Measurements from ENCODE around the gene GRIP2.
A peak's percentile ranks its signal among the peaks of the same experiment; 100 is the strongest.

GRIP2 gene

DNA sequence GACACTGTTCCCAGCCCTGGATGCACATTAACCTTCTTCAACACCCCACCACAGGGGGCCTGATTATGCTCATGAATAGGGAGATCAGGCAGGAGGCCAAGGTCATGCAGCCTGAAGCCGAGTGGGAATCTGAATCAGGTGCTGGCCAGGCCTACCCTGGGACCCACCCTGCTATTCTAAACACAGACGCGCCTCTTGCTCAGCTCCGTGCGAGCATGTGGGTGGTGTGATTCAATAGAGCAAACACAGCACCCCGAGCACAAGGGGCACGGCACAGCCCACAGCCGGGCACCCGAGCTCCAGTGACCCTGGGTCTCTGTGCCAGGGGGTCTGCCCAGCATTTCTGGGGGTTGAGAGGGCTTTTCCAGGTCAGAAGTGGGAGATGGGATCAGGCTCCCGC is 24.6 kb upstream of the GRIP2 start:
- Mint-ChIP-seq H3K4me3 (no peak overlapping the region), H3K9me3 (no peaks in the 10 kb centered on the region), H3K27me3 (ENCODE audit: low read depth, poor library complexity) (peaks cover 13% of the 10 kb centered on the region), H3K36me3 (ENCODE audit: low read depth) (no peaks in the 10 kb centered on the region), H3K4me1 (peaks cover 42% of the 10 kb centered on the region), H3K27ac (no peak overlapping the region)
- DNase-seq, result no peak
- no peak for TF ChIP-seq CTCF (IDR thresholded peaks at IDR 0.05)

- no peak for TF ChIP-seq CTCF (IDR thresholded peaks at IDR 0.05)
- H3K36me3 Mint-ChIP-seq (ENCODE audit: low read depth), result no peaks in the 10 kb centered on the region
- peaks cover 15% of the 10 kb centered on the region for H3K27me3 Mint-ChIP-seq (ENCODE audit: low read depth, poor library complexity)
- peaks cover 41% of the 10 kb centered on the region for H3K4me1 Mint-ChIP-seq
- no peak overlapping the region for H3K4me3 Mint-ChIP-seq
- no peaks in the 10 kb centered on the region for H3K9me3 Mint-ChIP-seq
- DNase-seq, result no peak
- H3K27ac Mint-ChIP-seq, result no peak overlapping the region
These were observed 23.9 kb upstream of the GRIP2 start for GRCh38 chr3:14563946-14564539.

GRCh38 chr3:14562121-14562890 is 22.2 kb upstream of the GRIP2 start:
- Mint-ChIP-seq H3K4me1 (peaks cover 34% of the 10 kb centered on the region), H3K9me3 (no peaks in the 10 kb centered on the region), H3K36me3 (ENCODE audit: low read depth) (no peaks in the 10 kb centered on the region), H3K4me3 (no peak overlapping the region), H3K27me3 (ENCODE audit: low read depth, poor library complexity) (peaks cover 15% of the 10 kb centered on the region), H3K27ac (no peak overlapping the region)
- DNase-seq, result no peak
- TF ChIP-seq CTCF (IDR thresholded peaks at IDR 0.05), result no peak

DNA sequence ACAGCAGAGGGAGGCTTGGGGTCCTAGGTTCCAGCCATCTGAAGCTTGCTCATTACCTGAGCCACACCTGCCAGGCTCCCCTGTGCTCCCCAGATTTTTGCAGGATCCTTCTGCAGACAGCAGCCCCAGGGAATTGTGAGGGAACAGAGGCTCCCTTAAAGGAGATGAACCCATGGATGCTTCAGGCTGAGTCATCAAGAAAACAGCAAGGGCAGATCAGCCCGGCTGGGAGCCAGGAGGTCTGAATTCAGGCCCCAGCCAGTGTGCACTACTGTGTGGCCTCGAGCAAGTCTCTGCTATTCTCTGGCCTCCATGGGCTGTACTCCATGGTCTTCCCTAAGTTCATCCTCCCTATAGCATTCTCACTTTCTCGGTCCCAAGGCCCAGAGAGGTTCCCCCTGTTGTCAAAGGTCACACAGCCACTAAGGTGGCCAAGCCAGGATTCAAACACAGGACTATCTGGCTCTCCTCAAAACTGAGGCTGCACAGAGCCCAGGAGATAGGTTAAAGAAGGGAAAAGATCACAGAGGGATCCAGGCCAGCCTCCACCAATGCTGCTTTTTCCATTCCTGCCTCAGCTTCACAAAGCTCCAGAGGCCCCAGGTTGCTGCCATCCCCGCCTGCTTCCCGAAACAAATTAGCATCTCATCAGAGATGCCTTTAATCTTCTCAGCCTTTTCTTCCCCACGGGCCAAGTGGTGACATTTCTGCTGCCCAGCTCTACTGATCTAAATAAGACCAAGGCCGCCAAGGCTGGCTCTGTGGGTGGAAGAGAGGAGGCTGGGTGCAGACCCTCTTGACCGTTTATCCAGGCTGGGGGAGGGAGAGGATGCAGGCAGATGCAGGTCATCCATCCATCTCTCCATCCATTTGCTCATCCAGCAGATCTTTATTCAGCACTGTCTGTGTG is 21.2 kb upstream of the GRIP2 start:
- peak overlapping the region; percentile 14 for H3K27ac Mint-ChIP-seq
- no peak for DNase-seq
- peaks cover 10% of the 10 kb centered on the region for H3K27me3 Mint-ChIP-seq (ENCODE audit: low read depth, poor library complexity)
- no peaks in the 10 kb centered on the region for H3K9me3 Mint-ChIP-seq
- peaks cover 40% of the 10 kb centered on the region for H3K4me1 Mint-ChIP-seq
- H3K36me3 Mint-ChIP-seq (ENCODE audit: low read depth), result no peaks in the 10 kb centered on the region
- no peak for TF ChIP-seq CTCF (IDR thresholded peaks at IDR 0.05)
- H3K4me3 Mint-ChIP-seq, result no peak overlapping the region

GRCh38 chr3:14560110-14560509 is 20.0 kb upstream of the GRIP2 start:
- H3K4me1 Mint-ChIP-seq, result peaks cover 45% of the 10 kb centered on the region
- DNase-seq, result no peak
- H3K27ac Mint-ChIP-seq, result no peak overlapping the region
- no peaks in the 10 kb centered on the region for H3K36me3 Mint-ChIP-seq (ENCODE audit: low read depth)
- no peak overlapping the region for H3K4me3 Mint-ChIP-seq
- H3K27me3 Mint-ChIP-seq (ENCODE audit: low read depth, poor library complexity), result peaks cover 14% of the 10 kb centered on the region
- H3K9me3 Mint-ChIP-seq, result no peaks in the 10 kb centered on the region
- TF ChIP-seq CTCF (IDR thresholded peaks at IDR 0.05), result no peak
